Heart left ventricle (tissue), 13 donors: ENCODE measurements around the gene DAGLA.

Experiments
- POLR2A ChIP-seq, 2 donors: fragments of 450-650 bp; IDR thresholded peaks; one replicate each; pipeline ENCODE4 v1.6.1; 2017; ENCODE audit warnings: antibody characterized with exemption in 2 of 2, mild to moderate bottlenecking in 2 of 2, moderate library complexity in 2 of 2
- TF ChIP-seq, protein P1 (sequence below), 12 donors: fragments of 200-600 bp; sonication (generic) in 4 of 12; IDR thresholded peaks; one replicate each; pipeline versions ENCODE4 v1.5.0 to v1.8.0; 2018 to 2022; ENCODE audit warnings: antibody characterized with exemption in 12 of 12, mild to moderate bottlenecking in 5 of 12
- donor health status: ischemic (EF 13 %, LVEDD 7.1; RV severe dilation, severe dysfunction).
- donor health status: DM: no; HTN: yes; CAD: no.
- donor health status: DM: no; HTN: no; CAD: no.
- donor health status: ischemic (EF 25% LVEDD 6.9; RV normal size, moderate dysfunction).
- donor health status: ischemic (EF 25% LVEDD 5.7; RV mildly dilated, moderate dysfunction).
- donor health status: ischemic (EF 35%, LVEDD 5.7; RV mildly dilated, moderate dysfunction).
- donor health status: nonischemic (EF 11% LVEDD 7.7; RV severe dilation, severe dysfunction).
- donor health status: DM: yes; HTN: yes; CAD: no.
- donor health status: PGD.
- donor health status: ischemic (EF 29% LVEDD 5.4; RV normal size, mild dysfunction).
- donor health status: nonischemic (EF 23%, LVEDD 6.1; RV moderate dilation, normal function).

DNA sequence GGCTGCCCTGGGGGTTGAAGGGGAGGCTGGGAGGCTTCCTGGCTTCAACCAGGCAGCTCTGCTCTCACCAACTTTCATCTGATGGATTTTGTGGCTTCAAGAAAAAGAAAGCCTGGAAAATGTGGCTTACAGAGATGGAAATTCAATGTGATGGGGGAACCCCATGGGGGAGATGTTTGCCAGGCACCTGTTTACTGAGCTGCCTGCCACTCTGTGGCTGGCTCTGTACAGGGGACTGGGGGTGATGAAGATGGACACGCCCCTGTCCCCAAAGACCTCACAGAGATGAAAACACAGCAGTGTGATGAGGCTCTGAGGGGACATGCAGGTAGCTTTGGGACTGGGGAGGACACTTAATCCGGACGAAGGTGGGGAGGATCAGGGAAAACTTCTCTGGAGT lies 102.1 kb downstream of the DAGLA start:
- TF ChIP-seq, protein P1, sequence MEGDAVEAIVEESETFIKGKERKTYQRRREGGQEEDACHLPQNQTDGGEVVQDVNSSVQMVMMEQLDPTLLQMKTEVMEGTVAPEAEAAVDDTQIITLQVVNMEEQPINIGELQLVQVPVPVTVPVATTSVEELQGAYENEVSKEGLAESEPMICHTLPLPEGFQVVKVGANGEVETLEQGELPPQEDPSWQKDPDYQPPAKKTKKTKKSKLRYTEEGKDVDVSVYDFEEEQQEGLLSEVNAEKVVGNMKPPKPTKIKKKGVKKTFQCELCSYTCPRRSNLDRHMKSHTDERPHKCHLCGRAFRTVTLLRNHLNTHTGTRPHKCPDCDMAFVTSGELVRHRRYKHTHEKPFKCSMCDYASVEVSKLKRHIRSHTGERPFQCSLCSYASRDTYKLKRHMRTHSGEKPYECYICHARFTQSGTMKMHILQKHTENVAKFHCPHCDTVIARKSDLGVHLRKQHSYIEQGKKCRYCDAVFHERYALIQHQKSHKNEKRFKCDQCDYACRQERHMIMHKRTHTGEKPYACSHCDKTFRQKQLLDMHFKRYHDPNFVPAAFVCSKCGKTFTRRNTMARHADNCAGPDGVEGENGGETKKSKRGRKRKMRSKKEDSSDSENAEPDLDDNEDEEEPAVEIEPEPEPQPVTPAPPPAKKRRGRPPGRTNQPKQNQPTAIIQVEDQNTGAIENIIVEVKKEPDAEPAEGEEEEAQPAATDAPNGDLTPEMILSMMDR (IDR thresholded peaks at IDR 0.05): no peak
- no peak for TF ChIP-seq POLR2A (IDR thresholded peaks at IDR 0.05)
